Thyroid gland (tissue), 4 donors: ENCODE data around the gene USP13.

ENCODE experiments used
- POLR2A ChIP-seq, 2 donors: fragments of 450-650 bp; IDR thresholded peaks; one replicate each; pipeline ENCODE4 v1.6.1; 2017; ENCODE audit warnings: antibody characterized with exemption in 2 of 2, mild to moderate bottlenecking in 2 of 2, moderate library complexity in 1 of 2
- TF ChIP-seq, protein P1 (sequence below), 6 experiments: fragments of 200-600 bp in 3 of 6; fragments of 450-650 bp in 3 of 6; sonication (generic) in 3 of 6; IDR thresholded peaks; one replicate each; pipeline ENCODE4 v1.5.1; 2016 to 2019; ENCODE audit warnings: antibody characterized with exemption in 6 of 6, mild to moderate bottlenecking in 2 of 6, inconsistent platforms in 1 of 6, moderate library complexity in 1 of 6

DNA sequence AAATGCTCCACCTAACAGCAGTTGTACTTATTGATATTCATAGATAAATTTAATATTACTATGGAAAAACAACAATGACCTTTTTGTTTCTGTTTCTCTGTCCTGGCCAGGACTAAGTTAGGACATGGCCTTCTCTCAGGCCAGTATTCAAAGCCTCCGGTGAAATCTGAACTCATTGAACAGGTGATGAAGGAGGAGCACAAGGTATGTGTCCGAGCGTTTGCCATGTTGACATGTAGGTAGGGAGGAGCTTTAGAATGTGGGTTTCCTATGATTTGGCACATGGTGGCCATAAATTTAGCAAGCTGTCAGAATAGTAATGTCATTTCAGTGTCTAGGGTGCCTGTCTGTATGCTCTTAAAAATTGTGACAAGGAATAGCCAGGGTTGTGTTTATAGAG lies 77.7 kb downstream of the USP13 start:
- TF ChIP-seq, protein P1, sequence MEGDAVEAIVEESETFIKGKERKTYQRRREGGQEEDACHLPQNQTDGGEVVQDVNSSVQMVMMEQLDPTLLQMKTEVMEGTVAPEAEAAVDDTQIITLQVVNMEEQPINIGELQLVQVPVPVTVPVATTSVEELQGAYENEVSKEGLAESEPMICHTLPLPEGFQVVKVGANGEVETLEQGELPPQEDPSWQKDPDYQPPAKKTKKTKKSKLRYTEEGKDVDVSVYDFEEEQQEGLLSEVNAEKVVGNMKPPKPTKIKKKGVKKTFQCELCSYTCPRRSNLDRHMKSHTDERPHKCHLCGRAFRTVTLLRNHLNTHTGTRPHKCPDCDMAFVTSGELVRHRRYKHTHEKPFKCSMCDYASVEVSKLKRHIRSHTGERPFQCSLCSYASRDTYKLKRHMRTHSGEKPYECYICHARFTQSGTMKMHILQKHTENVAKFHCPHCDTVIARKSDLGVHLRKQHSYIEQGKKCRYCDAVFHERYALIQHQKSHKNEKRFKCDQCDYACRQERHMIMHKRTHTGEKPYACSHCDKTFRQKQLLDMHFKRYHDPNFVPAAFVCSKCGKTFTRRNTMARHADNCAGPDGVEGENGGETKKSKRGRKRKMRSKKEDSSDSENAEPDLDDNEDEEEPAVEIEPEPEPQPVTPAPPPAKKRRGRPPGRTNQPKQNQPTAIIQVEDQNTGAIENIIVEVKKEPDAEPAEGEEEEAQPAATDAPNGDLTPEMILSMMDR (IDR thresholded peaks at IDR 0.05), result no peak
- TF ChIP-seq POLR2A (IDR thresholded peaks at IDR 0.05), result no peak
